GM19463 (cell line): ENCODE measurements around the gene APLF.
"Not testable (repeated sequence)": the region's sequence is repeated elsewhere in the genome, so short reads cannot be mapped to it uniquely, and the experiment has no call there.

Source experiments
- ATAC-seq: cut with Tn5 transposase; IDR thresholded peaks from one replicate; pipeline ENCODE4 v1.9.1; 2021; ENCODE audit warnings: mild to moderate bottlenecking, moderate library complexity; ENCODE audit not compliant: unreplicated experiment

APLF gene

DNA sequence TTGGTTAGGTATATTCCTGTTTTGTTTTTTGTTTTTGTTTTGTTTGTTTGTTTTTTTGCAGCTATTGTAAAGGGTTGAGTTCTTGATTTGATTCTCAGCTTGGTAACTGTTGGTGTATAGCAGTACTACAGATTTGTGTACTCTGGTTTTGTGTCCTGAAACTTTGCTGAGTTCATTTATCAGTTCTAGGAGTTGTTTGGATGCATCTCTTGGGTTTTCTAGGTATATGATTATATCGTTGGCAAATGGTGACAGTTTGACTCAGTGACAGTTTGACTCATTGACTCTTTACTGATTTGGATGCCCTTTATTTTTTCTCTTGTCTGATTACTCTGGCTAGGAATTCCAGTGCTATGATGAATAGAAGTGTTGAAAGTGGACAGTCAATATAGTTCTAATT, 53.7 kb downstream of the APLF start:
- no peak for ATAC-seq

DNA sequence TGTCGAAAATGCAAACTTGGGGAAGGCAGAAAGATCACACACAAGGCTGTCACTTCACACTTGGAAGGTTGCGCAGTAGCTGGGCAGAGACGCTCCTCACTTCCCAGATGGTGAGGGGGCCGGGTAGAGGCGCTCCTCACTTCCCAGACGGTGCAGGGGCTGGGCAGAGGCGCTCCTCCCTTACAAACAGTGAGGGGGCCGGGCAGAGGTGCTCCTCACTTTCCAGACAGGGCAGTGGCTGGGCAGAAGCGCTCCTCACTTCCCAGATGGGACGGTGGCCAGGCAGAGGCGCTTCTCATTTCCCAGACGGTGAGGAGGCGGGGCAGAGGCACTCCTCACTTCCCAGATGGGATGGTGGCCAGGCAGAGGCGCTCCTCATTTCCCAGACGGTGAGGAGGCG, 59.6 kb downstream of the APLF start:
- not testable (repeated sequence) for ATAC-seq

DNA sequence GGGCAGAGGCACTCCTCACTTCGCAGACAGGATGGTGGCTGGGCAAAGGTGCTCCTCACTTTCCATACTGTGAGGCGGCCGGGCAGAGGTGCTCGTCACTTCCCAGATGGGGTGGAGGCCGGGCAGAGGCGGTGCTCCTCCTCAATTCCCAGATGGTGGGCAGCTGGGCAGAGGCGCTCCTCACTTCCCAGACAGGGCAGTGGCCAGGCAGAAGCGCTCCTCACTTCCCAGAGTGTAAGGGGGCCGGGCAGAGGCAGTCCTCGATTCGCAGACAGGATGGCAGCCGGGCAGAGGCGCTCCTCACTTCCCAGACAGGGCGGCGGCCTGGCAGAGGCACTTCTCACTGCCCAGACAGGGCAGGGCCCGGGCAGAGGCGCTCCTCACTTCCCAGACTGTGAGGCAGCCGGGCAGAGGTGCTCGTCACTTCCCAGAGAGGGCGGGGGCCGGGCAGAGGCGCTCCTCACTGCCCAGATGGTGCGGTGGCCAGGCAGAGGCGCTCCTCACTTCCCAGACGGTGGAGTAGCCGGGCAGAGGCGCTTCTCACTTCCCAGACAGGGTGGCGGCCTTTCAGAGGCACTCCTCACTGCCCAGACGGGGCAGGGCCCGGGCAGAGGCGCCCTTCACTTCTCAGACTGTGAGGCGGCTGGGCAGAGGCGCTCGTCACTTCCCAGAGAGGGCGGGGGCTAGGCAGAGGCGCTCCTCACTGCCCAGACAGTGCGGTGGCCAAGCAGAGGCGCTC, 60.1 kb downstream of the APLF start:
- ATAC-seq: not testable (repeated sequence)

DNA sequence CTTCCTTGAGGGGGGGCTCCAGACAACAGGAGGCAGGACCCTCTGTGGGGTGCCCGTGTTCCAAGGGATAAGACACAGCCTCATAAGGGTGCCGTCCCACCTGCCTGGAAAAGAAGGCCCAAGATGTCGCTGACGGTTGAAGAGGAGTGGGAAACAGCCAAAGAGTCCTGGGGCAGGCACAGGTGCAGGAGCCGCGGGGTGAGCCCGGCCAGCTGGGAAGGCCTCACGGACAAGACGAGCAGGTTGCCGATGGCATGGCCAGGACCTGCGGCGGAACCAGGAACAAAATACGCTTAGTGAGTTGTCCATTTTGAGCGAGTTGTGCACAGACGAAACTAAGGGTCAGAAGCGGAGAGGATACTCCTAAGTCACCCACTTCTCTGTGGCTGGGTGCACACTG, 61.8 kb downstream of the APLF start:
- ATAC-seq: not testable (repeated sequence)

DNA sequence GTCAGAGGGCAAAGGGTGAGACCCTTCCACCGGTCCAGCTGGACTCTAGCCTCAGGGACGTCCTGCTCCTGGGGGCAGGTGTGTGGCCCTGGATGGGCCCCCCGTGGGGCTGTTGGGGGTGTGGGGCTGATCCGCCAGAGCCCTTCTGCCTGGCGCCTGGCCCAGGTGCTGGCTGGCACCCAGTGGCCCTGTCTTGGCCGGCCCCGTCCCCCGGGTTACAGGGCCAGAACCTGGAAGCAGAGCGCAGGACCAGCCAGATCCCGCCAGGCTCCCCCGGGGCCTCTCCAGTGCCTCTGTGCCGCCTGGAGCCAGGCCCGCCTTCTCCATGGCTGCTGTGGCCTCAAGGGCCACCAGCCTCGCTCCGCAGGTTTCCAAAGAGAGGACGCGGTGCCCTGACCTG, 62.3 kb downstream of the APLF start:
- ATAC-seq: not testable (repeated sequence)

DNA sequence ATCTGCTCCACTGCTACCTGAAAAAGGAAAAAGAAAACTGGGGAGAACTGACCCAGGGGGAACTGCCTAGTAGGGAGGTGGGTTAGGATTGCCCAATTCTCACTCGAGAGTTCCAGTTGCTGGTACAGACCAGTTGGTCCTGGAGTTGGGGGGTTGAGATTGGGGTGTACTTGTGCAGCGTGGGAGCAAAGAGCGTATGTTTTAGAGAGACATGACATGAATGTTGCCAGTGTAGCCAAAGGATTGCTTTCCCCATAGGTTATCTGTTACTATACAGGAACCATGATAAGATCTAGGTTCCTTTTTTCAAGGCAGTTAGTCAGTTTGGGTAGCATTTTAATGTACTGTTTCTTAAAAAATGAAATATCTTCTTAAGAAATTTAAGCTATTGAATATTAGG, 68.6 kb downstream of the APLF start:
- ATAC-seq: no peak

DNA sequence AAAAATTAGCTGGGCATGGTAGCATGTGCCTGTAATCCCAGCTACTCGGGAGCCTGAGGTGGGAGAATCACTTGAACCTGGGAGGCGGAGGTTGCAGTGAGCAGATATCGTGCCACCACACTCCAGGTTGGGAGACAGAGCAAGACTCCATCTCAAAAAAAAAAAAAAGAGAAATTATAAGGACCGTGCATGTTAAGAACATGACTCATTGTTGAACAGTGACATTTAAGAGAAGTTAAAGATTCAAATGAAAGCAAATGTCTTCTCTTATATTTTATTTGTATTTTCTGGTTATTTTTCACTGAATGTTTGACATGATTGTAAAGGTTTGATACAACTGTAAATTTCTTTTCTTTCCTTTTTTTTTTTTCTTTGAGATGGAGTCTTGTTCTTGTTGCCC, 69.6 kb downstream of the APLF start:
- ATAC-seq: no peak

DNA sequence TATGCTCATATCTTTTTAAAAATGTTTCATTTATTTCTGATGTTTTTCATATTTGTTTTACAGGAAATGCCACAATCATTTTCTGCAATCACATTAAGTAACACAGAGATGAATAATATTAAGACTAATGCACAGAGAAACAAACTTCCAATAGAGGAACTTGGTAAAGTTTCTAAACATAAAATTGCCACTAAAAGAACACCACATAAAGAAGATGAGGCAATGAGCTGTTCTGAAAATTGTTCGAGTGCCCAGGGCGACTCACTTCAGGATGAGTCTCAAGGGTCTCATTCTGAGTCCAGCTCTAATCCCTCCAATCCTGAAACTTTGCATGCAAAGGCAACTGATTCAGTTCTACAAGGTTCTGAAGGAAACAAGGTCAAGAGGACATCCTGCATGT, 70.4 kb downstream of the APLF start:
- ATAC-seq: no peak

DNA sequence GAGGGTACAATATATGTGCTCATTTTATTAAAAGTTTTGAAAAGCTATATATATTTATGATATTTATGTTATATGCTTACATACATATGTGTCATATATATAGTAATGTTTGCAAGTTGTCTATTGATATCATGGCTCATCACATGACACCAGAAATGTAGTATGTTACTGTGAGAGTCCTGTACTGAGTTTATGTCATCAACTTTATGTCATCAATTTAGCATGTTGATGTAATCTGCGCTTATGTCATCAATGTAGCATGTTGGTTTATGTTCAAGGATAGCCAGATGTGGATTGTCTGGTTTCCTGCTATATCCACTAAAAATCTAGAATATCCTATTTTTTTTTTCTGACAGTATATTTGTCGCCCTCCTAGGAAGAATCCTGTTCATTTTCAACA, 77.4 kb downstream of the APLF start:
- ATAC-seq: no peak

DNA sequence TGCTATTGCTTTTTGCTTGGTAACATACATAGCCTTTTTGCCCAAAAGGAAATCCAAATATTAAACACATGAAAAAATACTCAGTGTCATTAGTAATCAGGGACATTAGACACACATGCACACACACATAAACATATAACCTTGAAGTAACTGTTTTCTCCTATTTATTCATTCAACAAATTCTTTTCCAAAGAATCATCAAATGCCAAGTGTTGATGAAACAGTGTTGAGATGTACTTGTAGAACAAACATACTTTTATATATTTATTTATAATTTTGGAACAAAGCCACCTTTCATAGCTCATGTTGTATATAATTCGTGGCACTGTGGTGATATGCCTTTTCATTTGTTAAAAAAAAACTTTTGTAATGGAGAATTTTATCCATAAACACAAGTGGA, 81.0 kb downstream of the APLF start:
- ATAC-seq: no peak

DNA sequence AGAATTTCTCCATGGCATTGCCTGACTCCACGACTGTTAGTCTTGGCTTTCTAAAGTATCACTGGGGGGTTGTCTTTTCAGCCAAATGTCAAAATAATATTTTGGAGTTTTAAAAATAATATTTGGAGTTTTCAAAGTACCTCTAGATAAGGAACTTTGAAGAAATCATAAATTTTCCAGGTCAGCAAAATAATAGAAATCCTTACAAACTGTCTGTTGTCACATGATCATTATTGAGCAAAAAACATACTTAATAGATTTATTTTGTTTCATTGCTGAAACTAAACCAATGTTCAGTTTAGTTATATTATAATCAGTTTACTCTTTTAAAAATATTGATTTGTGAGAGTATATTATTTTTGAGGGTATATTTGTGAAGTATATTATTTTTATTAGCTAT, 85.7 kb downstream of the APLF start:
- no peak for ATAC-seq

DNA sequence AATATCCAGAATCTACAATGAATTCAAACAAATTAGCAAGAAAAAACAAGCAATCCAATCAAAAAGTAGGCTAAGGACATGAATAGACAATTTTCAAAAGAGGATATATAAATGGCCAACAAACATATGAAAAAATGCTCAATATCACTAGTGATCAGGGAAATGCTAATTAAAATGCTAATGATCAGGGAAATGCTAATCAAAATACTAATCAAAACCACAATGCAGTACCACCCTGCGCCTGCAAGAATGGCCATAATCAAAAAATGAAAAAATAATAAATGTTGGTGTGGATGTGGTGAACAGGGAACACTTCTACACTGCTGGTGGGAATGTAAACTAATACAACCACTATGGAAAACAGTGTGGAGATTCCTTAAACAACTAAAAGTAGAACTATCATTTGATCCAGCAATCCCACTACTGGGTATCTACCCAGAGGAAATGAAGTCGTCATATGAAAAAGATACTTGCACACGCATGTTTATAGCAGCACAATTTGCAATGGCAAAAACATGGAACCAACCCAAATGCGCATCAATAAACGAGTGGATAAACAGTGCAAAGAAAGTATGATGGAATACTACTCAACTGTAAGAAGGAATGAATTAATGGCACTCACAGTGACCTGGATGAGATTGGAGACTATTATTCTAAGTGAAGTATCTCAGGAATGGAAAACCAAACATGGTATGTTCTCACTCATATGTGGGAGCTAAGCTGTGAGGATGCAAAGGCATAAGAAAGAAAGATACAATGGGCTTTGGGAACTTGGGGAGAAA, 88.2 kb downstream of the APLF start:
- not testable (repeated sequence) for ATAC-seq

DNA sequence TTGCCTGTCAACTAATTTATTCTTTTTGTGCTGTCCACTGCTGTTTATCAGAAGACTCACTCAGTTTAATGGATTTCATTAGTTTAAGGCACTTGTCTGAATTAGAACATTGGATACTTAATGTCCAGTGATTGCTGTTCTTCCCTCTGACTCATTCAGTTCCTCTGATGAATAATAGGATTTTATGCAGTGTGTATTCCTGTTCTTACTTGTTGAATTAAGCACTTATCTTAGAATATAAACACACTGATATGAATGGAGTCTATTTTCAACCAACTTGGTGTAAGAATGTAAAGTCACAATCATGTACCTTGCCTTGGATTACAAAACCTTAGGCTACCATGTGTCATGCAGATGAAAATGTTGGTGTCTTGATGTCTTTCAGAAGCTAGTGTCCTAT, 89.0 kb downstream of the APLF start:
- ATAC-seq: no peak

DNA sequence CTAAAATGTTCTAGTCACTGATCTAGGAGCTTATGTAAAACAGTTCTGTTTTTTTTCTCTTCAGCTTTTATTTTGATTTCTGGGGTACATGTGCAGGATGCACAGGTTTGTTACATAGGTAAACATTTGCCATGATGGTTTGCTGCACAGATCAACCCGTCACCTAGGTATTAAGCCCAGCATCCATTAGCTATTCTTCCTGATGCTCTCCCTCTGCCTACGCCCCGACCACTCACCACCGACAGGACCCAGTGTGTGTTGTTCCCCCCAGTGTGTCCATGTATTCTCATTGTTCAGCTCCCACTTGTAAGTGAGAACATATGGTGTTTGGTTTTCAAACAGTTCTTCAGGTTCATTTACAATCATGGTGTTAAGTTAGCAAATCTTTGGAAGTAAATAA, 91.2 kb downstream of the APLF start:
- ATAC-seq: no peak

DNA sequence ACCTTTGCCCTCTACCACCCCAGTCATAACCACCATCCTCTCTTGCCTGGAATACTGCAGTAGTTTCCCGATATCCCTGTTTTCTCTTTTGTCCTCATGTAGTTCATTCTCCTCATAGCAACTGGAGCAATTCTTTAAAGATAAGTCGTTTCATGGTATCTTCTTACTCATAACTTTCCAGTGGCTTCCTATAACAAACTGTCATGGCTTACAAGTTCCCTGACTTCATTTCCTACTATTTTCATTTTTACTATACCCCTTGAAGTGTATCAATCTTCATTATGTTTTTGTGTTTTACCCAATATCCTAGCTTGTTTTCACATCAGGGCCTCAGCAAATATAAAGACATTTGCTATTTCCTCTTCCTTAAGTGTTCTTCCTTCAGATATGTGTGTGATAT, 92.3 kb downstream of the APLF start:
- no peak for ATAC-seq

DNA sequence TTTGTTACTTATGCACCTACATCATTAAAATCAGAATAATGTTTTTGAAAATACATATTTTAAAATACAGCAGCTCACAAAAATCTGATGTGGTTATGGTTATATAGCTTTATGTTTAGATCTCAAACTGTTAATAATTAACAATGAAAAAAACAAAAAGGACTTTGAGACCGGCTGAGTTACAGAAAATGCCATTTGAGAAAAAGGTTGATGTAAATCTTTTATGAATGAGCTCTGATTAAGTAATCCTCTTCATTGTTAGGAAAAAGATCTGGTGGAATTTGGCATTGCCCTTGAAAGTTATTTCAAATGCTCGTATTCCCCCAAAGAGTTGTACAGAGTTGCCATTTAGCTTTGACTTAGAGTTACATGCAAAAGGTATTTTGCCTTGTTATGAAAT, 93.2 kb downstream of the APLF start:
- no peak for ATAC-seq

DNA sequence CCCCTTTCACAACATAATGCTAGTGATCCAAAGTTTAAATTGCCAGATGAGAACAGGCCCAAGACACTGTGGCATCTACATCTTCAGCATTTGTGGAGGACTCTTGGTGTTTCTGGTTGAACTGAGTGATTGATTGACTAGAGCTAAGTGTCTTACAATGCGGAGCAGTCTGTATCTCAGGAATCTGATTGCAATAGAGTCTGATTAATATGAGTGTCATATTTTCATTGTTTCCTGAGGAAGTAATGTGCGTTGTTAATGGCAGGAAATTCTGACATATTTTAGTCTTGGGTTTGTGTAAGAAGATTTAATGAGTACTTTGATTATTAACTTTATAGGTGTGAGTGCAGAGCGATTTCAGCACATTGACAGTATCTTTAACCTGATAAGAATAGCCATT, 94.0 kb downstream of the APLF start:
- ATAC-seq: no peak

DNA sequence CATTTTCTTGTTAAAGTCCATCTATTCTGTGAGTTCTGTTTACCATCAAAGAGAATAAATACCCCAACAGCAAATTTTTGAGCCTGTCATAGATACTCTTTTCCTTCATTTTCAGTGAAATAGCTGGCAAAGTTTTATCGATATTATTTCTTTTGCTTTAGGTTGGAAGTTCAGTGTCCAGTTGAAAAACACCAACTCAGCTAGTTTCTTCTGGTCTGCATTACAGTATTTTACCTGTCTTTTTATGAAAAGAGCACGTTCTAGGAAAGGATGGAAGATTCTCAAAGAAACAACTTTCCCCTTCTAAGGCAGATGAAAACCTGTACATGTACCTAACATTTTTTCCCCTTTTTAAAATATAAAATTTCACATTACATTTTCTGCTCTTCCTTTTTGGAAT, 95.5 kb downstream of the APLF start:
- ATAC-seq: no peak

DNA sequence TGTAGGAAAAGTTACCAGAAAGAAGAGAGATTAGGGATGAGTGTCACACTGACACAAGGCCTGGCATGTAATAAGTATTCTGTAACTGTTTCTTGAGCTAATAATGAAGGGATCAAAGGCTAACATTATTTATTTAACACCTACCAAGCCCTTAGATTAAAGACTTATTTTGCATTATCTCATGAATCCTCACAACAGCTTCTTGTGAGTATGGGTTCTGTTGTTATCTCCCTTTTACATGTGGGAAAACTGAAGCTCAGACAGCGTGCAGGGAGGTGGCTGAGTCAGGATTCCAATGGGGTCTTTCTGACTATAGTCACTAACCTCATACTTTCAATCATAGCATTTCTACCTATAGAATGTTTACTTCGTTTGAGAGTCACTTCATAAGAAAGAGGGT, 97.0 kb downstream of the APLF start:
- no peak for ATAC-seq

DNA sequence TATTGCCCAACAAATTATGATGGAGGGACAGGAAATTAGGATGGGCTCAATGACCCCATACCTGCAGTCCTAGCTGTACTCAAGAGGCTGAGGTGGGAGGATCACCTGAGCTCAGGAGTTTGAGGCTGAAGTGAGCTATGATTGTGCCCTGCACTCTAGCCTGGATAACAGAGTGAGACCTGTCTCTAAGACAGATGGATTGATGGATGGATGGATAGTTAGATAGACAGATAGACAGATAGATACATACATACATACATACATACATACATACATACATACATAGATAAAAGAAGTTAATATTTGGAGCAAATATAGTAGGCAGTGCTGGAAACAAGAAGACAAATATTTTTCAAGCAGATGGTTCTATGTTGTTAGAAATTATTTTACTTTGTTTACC, 97.9 kb downstream of the APLF start:
- no peak for ATAC-seq

DNA sequence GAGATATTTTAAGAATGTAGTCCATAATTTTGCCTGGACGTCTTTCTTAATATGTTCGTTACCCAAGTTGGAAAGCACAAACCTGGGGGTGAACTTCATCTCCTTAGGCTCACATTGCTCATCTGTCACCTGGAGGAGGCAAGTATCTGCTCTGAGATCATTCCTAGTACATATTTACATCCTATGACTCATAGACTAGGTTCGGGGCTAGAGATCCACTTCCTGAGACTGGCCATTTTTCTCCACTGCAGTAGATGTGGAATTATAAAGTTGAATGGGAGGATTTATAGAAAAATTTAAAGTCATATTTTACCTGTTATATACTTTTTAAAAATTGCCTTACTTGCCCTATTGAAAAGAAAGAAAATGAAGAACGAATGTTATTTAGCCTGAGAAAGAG, 98.5 kb downstream of the APLF start:
- no peak for ATAC-seq

DNA sequence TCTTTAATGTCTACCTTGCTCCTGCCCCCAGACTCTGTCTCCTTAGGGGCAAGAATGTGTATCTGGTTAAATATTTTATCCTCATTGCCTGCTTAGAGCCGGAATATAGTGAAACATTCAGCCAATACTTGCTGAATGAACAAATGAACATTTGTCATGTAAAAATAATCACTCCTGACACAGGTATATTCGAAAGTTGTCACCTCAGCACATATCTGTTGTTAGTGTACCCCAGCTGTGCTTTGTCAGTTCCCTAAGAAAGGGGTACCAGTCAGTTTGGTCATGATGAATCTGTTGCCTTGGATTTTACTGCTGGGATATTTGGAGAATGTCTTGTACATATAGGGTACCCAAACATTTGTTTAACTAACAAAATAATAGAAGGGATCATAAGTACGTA, 99.0 kb downstream of the APLF start:
- no peak for ATAC-seq

DNA sequence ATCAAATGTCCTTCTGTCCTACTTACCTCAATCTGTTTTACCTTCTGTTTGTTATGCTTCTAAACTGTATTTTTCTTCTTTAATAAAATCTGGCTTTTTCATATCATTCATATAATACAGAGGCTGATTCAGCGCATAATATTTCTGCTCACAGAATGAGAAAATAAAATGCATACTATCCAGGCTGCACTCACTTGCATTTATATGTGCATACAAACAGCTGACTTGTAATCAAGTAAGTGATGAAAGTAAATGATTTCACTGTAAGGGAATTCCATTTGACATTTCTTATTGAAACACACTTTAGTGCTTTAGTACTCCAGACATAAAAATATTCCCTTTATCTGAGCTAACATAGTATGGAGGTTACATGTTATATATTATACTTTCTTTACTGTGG, 100.7 kb downstream of the APLF start:
- no peak for ATAC-seq
